Activated naive CD4-positive, alpha-beta T cell treated with anti-CD3 and anti-CD28 coated beads, Interleukin-2, amount 50 U/mL, for 24 hours (primary cell): Measurements from ENCODE around the gene HERC2.

Experiments
- H3K27ac Mint-ChIP-seq: one replicate; pipeline ENCODE4 v1.8.0; 2021; ENCODE audit warnings: mild to moderate bottlenecking, mixed read lengths
- H3K27me3 Mint-ChIP-seq: one replicate; pipeline ENCODE4 v1.8.0; 2021; ENCODE audit warnings: mixed read lengths
- H3K36me3 Mint-ChIP-seq: one replicate; pipeline ENCODE4 v1.8.0; 2021; ENCODE audit warnings: mixed read lengths
- H3K4me1 Mint-ChIP-seq: one replicate; pipeline ENCODE4 v1.8.0; 2021; ENCODE audit warnings: mixed read lengths
- H3K4me3 Mint-ChIP-seq: one replicate; pipeline ENCODE4 v1.8.0; 2021; ENCODE audit warnings: mild to moderate bottlenecking, mixed read lengths
- H3K9me3 Mint-ChIP-seq: one replicate; pipeline ENCODE4 v1.8.0; 2021; ENCODE audit warnings: mixed read lengths

The HERC2 gene

DNA sequence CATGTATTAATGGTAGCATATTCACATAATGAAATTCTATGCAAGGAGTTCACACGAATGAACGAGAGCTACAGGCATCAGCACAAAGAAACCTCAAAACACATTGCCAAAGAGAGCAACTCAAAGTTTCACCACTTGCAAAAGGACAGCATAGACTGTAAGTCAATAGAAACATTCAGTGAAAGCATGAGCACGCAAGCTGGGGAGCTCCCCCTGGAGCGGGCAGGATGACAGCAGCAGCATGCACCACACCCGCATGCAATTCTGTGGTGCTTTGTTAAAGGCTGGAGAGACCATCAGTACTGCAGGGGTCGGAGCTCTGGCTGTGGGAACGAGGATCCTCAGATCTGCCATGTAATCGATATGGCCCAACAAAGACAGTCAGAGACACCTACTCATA, 241.6 kb downstream of the HERC2 start:
- Mint-ChIP-seq H3K4me1 (no peaks in the 10 kb centered on the region), H3K36me3 (no peaks in the 10 kb centered on the region), H3K27ac (no peak overlapping the region), H3K4me3 (no peak overlapping the region), H3K27me3 (peaks cover 11% of the 10 kb centered on the region), H3K9me3 (no peaks in the 10 kb centered on the region)

DNA sequence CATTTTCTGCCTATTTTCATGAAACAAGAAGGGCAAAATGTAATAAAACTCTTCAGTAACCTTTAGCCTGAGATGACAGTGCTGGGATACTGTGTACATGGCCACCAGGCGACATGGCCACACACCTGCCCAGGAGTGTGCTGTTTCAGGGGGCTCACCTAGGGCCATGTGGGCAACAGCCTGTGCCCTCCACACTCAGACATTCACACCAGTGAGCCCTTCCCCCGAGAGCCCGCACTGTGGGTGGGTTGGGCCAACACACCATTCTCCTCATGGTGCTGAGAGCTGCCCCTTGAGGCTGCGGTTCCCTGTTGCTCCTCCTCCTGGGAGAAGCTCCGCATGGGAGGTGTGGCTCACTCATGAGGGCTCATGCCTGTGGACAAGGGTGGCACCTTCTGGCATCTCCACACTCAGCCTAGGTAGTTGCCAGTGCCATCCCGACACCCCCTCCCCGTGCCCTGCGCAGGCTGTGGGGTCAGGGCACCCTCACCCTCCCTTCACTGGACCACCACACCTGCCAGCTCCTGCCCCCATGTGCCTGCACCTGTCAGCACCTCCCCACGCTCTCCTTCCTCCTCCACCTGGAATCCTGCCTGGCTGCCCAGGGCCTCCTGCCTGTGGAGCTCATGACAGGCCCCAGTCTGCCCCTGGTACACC, 242.5 kb downstream of the HERC2 start:
- no peaks in the 10 kb centered on the region for H3K4me1 Mint-ChIP-seq
- no peaks in the 10 kb centered on the region for H3K36me3 Mint-ChIP-seq
- H3K27me3 Mint-ChIP-seq = peaks cover 8% of the 10 kb centered on the region
- H3K4me3 Mint-ChIP-seq = no peak overlapping the region
- no peaks in the 10 kb centered on the region for H3K9me3 Mint-ChIP-seq
- H3K27ac Mint-ChIP-seq = no peak overlapping the region

GRCh38 chr15:28078191-28078719, 243.7 kb downstream of the HERC2 start:
- H3K9me3 Mint-ChIP-seq = no peaks in the 10 kb centered on the region
- no peaks in the 10 kb centered on the region for H3K36me3 Mint-ChIP-seq
- H3K27ac Mint-ChIP-seq = no peak overlapping the region
- H3K27me3 Mint-ChIP-seq = peaks cover 7% of the 10 kb centered on the region
- H3K4me1 Mint-ChIP-seq = no peaks in the 10 kb centered on the region
- H3K4me3 Mint-ChIP-seq = no peak overlapping the region

- no peaks in the 10 kb centered on the region for H3K9me3 Mint-ChIP-seq
- no peaks in the 10 kb centered on the region for H3K36me3 Mint-ChIP-seq
- no peak overlapping the region for H3K27ac Mint-ChIP-seq
- H3K27me3 Mint-ChIP-seq = peaks cover 7% of the 10 kb centered on the region
- H3K4me1 Mint-ChIP-seq = no peaks in the 10 kb centered on the region
- H3K4me3 Mint-ChIP-seq = no peak overlapping the region
Observed at GRCh38 chr15:28075573-28075972, 246.4 kb downstream of the HERC2 start.

DNA sequence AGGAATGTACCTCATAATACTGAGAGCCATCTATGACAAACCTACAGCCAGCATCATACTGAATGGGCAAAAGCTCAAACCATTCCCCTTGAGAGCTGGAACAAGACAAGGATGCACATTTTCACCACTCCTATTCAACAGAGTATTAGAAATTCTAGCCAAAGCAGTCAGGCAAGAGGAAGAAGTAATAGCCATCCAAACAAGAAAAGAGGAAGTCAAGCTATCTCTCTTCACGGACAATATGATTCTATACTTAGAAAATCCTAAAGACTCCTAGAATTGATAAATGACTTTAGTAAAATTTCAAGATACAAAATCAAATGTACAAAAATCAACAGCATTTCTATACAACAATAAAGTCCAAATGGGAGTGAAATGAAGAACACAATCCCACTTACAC, 253.0 kb downstream of the HERC2 start:
- no peak overlapping the region for H3K4me3 Mint-ChIP-seq
- peaks cover 6% of the 10 kb centered on the region for H3K9me3 Mint-ChIP-seq
- H3K27ac Mint-ChIP-seq = no peak overlapping the region
- H3K4me1 Mint-ChIP-seq = no peaks in the 10 kb centered on the region
- H3K27me3 Mint-ChIP-seq = peaks cover 23% of the 10 kb centered on the region
- no peaks in the 10 kb centered on the region for H3K36me3 Mint-ChIP-seq

DNA sequence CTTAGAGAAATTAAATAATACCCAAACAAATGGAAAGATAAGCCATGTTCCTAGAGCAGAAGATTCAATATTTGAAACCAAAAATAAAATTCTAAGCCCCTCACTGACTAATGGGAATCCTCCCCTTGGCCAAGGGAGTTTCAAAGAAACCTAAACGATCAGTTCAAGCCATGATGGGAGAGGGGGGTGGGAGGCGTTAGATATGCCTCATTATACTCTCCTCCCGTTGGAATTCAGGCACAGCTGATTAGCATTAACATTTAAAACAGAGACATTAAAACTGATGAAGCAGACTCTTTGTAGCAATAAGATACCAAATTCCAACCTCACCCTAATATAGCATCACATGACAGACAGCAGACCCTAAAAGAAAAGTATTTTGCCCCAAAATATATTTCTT, 255.7 kb downstream of the HERC2 start:
- no peak overlapping the region for H3K27ac Mint-ChIP-seq
- H3K36me3 Mint-ChIP-seq = no peaks in the 10 kb centered on the region
- no peak overlapping the region for H3K4me3 Mint-ChIP-seq
- peaks cover 22% of the 10 kb centered on the region for H3K27me3 Mint-ChIP-seq
- no peaks in the 10 kb centered on the region for H3K4me1 Mint-ChIP-seq
- peaks cover 16% of the 10 kb centered on the region for H3K9me3 Mint-ChIP-seq
